ENCODE data around the gene KCNQ1OT1.

Gene KCNQ1OT1

DNA sequence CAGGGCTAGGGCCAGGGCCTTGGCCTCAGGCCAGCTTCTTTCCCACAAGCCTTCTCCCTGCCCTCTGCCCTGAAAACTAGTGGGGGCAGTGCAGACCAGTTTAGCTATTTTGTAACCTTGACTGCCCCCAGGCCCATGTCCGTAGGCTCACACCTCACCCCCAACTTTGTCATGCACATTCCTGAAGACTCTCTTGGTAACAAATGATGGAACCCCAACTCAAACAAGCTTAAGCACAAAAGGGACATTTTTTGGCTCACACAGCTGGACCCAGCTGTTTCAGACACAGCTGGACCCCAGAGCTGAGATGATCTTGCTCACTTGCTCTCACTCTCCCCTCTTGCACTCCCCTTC, 46.6 kb downstream of the KCNQ1OT1 start:
- Histone ChIP-seq H3K27me3 (ENCODE audit: control insufficient read depth in 5 of 5, insufficient read depth in 4 of 5, low read length in 5 of 5) (no peaks in the 10 kb centered on the region), H3K9me3 (ENCODE audit: control insufficient read depth in 5 of 5, low read length in 5 of 5) (peaks cover 22 to 82% (median 65%) of the 10 kb centered on the region in 5 donors), H3K4me3 (ENCODE audit: low read depth in 1 of 5, low read length in 5 of 5) (peak overlapping the region in 3 of 5 donors; percentile 40 to 49 (median 40)), H3K36me3 (ENCODE audit: control insufficient read depth in 5 of 5, insufficient read depth in 5 of 5, low read length in 5 of 5) (no peaks in the 10 kb centered on the region), H3K27ac (ENCODE audit: low read depth, low read length) (no peak overlapping the region), H3K4me1 (ENCODE audit: control insufficient read depth in 5 of 5, insufficient read depth in 5 of 5, low read length in 5 of 5) (peaks cover 0 to 12% (median 8%) of the 10 kb centered on the region in 5 donors), H3K9ac (ENCODE audit: low read length in 5 of 5) (no peak overlapping the region)

DNA sequence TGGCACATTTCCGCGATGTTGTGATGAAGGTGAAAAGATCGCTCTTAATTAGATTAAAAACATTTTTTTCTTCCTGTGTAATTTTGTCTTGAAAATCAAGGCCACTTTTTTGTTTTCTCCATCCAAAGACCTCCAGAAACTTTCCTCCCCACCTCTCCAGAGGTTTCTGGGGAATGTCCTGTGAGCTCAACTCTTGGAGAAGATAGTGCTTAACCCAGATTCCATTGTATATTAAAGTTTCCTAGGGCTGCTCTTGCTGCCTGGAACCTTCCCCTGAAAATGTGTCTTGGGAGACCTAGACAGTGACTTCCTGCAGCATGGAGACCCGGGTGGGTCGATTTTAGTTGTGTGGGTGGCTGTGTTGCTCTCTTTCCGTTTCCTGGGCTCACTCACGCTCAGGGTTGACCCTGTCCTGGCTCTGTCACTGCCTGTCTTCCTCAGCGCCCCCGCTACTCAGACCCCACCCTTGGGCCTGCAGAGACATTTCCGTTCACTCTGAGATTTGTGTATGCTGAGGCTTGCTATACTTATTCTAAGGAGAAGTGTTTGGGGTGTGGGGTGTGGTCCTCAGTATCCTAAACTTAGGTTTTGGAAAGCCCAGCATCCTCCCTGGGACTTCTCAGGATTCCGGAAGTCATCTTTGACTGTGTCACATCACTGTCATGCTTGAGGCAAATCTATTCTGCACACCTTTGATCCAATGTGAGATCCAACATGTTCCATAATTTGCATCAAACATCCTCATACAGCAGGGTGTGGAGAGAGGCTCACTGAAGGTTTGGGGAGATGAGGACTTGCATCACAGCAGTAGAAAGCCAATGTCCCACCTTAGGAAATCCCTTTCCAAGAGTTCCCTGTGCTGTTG, 47.2 kb downstream of the KCNQ1OT1 start:
- H3K27me3 ChIP-seq (ENCODE audit: control insufficient read depth in 5 of 5, insufficient read depth in 4 of 5, low read length in 5 of 5) = no peaks in the 10 kb centered on the region
- peaks cover 0 to 12% (median 8%) of the 10 kb centered on the region in 5 donors for H3K4me1 ChIP-seq (ENCODE audit: control insufficient read depth in 5 of 5, insufficient read depth in 5 of 5, low read length in 5 of 5)
- peak overlapping the region in 3 of 5 donors; percentile 40 to 49 (median 40) for H3K4me3 ChIP-seq (ENCODE audit: low read depth in 1 of 5, low read length in 5 of 5)
- no peak overlapping the region for H3K9ac ChIP-seq (ENCODE audit: low read length in 5 of 5)
- H3K9me3 ChIP-seq (ENCODE audit: control insufficient read depth in 5 of 5, low read length in 5 of 5) = peaks cover 20 to 80% (median 65%) of the 10 kb centered on the region in 5 donors
- no peak overlapping the region for H3K27ac ChIP-seq (ENCODE audit: low read depth, low read length)
- no peaks in the 10 kb centered on the region for H3K36me3 ChIP-seq (ENCODE audit: control insufficient read depth in 5 of 5, insufficient read depth in 5 of 5, low read length in 5 of 5)

DNA sequence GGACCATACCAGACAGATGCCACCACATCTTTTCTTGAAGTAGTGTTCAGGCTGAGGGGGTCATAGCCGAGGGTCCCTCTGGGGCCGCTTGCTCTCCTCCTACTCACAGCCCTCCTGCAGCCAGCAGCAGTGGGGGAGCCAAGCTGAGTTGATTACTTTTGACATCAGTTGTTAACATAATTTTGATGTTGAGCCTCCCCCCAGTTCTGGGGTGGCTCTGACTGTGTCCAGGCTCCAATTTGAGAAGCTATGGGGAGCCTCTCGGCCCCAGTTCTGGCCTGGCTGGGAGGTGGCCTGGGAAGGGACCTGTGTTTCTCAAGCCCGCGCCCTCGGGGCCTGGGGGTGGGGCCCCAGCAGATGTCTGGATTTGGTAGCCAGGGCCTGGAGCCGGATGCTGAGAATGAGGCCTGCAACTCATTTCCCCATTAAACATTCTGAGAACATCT, 47.9 kb downstream of the KCNQ1OT1 start:
- Histone ChIP-seq H3K4me1 (ENCODE audit: control insufficient read depth in 5 of 5, insufficient read depth in 5 of 5, low read length in 5 of 5) (peaks cover 0 to 12% (median 8%) of the 10 kb centered on the region in 5 donors), H3K36me3 (ENCODE audit: control insufficient read depth in 5 of 5, insufficient read depth in 5 of 5, low read length in 5 of 5) (no peaks in the 10 kb centered on the region), H3K9ac (ENCODE audit: low read length in 5 of 5) (no peak overlapping the region), H3K27ac (ENCODE audit: low read depth, low read length) (no peak overlapping the region), H3K4me3 (ENCODE audit: low read depth in 1 of 5, low read length in 5 of 5) (peak overlapping the region in 3 of 5 donors; percentile 6 to 27 (median 25)), H3K9me3 (ENCODE audit: control insufficient read depth in 5 of 5, low read length in 5 of 5) (peaks cover 26 to 81% (median 68%) of the 10 kb centered on the region in 5 donors), H3K27me3 (ENCODE audit: control insufficient read depth in 5 of 5, insufficient read depth in 4 of 5, low read length in 5 of 5) (no peaks in the 10 kb centered on the region)

DNA sequence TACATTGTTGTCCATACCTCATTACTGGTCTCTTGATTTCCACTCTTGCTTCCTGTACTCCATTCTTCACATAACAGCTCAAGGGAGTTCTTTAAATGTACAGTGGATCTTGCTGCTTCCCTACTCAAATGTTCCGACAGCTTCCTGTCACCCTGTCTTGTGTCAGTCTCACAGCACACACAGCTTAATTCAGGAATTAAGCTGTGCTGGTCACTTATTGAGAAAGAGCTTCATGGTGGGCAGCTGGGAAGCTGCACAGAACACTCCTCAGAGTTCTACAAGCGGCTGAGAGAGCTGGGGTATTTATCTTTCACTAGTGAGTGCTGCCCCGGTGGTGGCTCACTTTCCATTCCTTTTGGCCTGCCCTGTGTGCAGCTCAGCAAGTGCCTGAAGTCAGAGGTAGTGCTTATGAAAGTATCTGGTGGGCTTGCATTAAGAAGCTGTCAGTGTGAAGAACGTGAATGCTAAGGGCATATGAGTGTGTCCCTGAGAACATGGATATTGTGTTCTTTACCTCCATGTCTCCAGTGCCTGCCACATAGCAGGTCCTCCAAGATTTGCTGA, 48.7 kb downstream of the KCNQ1OT1 start:
- H3K4me3 ChIP-seq (ENCODE audit: low read depth in 1 of 5, low read length in 5 of 5) = peak overlapping the region in 4 of 5 donors; percentile 6 to 27 (median 16)
- no peak overlapping the region for H3K27ac ChIP-seq (ENCODE audit: low read depth, low read length)
- H3K36me3 ChIP-seq (ENCODE audit: control insufficient read depth in 5 of 5, insufficient read depth in 5 of 5, low read length in 5 of 5) = no peaks in the 10 kb centered on the region
- no peak overlapping the region for H3K9ac ChIP-seq (ENCODE audit: low read length in 5 of 5)
- H3K9me3 ChIP-seq (ENCODE audit: control insufficient read depth in 5 of 5, low read length in 5 of 5) = peaks cover 33 to 78% (median 74%) of the 10 kb centered on the region in 5 donors
- H3K27me3 ChIP-seq (ENCODE audit: control insufficient read depth in 5 of 5, insufficient read depth in 4 of 5, low read length in 5 of 5) = no peaks in the 10 kb centered on the region
- H3K4me1 ChIP-seq (ENCODE audit: control insufficient read depth in 5 of 5, insufficient read depth in 5 of 5, low read length in 5 of 5) = peaks cover 0 to 12% (median 8%) of the 10 kb centered on the region in 5 donors

DNA sequence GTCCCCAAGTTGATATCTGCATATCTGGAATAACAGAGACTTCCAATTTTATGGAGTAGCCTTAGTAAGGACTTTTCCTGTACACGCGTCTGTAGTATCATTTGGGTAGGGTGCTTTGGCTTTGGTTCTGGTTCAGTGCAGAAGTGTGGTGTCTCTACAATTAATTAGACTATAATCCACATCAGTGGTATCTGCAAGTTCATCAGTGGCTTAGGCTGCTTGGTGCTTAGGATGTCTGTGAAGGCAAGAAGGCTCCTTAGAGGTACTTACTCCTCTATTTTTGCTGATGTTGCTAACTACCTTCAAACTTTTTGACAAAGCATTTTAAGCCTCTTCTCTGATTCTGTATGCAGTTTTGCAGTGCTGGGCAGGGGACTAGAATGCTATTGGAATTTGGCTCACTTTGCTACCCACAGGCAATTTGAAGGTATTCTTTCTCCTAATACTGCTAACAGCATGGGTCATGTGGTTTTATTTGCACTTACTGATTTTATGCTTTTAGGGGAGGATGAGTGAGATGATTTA, 49.4 kb downstream of the KCNQ1OT1 start:
- Histone ChIP-seq H3K9me3 (ENCODE audit: control insufficient read depth in 5 of 5, low read length in 5 of 5) (peaks cover 37 to 82% (median 76%) of the 10 kb centered on the region in 5 donors), H3K27ac (ENCODE audit: low read depth, low read length) (no peak overlapping the region), H3K4me1 (ENCODE audit: control insufficient read depth in 5 of 5, insufficient read depth in 5 of 5, low read length in 5 of 5) (peaks cover 0 to 12% (median 8%) of the 10 kb centered on the region in 5 donors), H3K4me3 (ENCODE audit: low read depth in 1 of 5, low read length in 5 of 5) (peak overlapping the region in 3 of 5 donors; percentile 6 to 39 (median 35)), H3K36me3 (ENCODE audit: control insufficient read depth in 5 of 5, insufficient read depth in 5 of 5, low read length in 5 of 5) (no peaks in the 10 kb centered on the region), H3K9ac (ENCODE audit: low read length in 5 of 5) (no peak overlapping the region), H3K27me3 (ENCODE audit: control insufficient read depth in 5 of 5, insufficient read depth in 4 of 5, low read length in 5 of 5) (no peaks in the 10 kb centered on the region)

DNA sequence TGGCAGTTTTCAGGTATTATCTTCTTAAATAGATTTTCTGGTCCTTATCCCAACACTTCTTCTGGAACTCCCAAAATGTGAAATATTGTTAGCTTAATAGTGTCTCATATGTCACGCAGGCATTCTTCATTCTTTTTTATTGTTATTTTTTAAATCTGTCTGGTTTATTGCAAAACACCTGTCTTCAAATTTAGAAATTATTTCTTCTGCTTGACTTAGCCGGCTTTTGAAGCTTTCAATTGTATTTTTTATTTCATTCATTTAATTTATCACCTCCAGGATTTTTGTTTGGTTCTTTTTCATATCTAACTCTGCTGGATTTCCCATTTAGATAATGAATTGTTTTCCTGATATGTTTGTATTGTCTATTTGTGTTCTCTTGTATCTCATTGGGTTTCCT, 49.9 kb downstream of the KCNQ1OT1 start:
- Histone ChIP-seq H3K27ac (ENCODE audit: low read depth, low read length) (no peak overlapping the region), H3K4me3 (ENCODE audit: low read depth in 1 of 5, low read length in 5 of 5) (peak overlapping the region in 2 of 5 donors; percentile 19 to 35), H3K9ac (ENCODE audit: low read length in 5 of 5) (no peak overlapping the region), H3K36me3 (ENCODE audit: control insufficient read depth in 5 of 5, insufficient read depth in 5 of 5, low read length in 5 of 5) (no peaks in the 10 kb centered on the region), H3K9me3 (ENCODE audit: control insufficient read depth in 5 of 5, low read length in 5 of 5) (peaks cover 41 to 87% (median 77%) of the 10 kb centered on the region in 5 donors), H3K4me1 (ENCODE audit: control insufficient read depth in 5 of 5, insufficient read depth in 5 of 5, low read length in 5 of 5) (peaks cover 0 to 12% (median 8%) of the 10 kb centered on the region in 5 donors), H3K27me3 (ENCODE audit: control insufficient read depth in 5 of 5, insufficient read depth in 4 of 5, low read length in 5 of 5) (no peaks in the 10 kb centered on the region)

DNA sequence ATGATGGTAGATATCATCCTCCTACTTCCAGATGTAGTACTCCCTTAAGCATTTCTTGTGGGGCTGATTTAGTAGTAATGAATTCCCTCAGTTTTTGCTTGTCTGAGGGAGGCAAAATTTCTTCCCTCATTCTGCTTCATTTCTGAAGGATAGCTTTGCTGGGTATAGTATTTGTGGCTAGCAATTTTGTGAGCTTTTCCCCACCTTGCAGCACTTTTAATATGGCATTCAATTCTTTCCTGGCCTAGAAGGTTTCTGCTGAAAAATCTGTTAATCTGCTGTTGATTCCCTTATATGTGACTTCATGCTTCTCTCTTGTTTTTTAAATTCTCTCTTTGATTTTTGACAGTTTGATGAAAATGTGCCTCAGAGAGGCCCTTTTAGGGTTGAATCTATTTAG, 50.4 kb downstream of the KCNQ1OT1 start:
- Histone ChIP-seq H3K9me3 (ENCODE audit: control insufficient read depth in 5 of 5, low read length in 5 of 5) (peaks cover 46 to 88% (median 78%) of the 10 kb centered on the region in 5 donors), H3K4me3 (ENCODE audit: low read depth in 1 of 5, low read length in 5 of 5) (peak overlapping the region in 1 of 5 donors; percentile 19), H3K36me3 (ENCODE audit: control insufficient read depth in 5 of 5, insufficient read depth in 5 of 5, low read length in 5 of 5) (no peaks in the 10 kb centered on the region)

DNA sequence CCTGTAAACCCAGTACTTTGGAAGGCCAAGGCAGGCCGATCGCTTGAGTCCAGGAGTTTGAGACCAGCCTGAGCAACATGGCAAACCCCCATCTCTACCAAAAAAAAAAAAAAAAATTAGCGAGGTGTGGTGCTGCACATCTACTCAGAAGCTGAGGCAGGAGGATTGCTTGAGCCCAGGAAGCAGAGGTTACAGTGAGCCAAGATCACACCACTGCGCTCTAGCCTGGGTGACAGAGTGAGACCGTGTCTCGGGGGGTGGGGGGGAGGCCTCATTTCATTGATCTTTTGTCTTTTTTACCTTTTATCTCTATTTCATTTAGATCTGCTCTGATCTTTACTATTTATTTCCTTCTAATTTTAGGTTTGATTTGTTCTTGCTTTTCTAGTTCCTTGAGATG, 51.8 kb downstream of the KCNQ1OT1 start:
- no peaks in the 10 kb centered on the region for H3K36me3 ChIP-seq (ENCODE audit: control insufficient read depth in 5 of 5, insufficient read depth in 5 of 5, low read length in 5 of 5)
- peaks cover 0 to 4% (median 3%) of the 10 kb centered on the region in 5 donors for H3K4me1 ChIP-seq (ENCODE audit: control insufficient read depth in 5 of 5, insufficient read depth in 5 of 5, low read length in 5 of 5)
- no peaks in the 10 kb centered on the region for H3K27me3 ChIP-seq (ENCODE audit: control insufficient read depth in 5 of 5, insufficient read depth in 4 of 5, low read length in 5 of 5)
- H3K4me3 ChIP-seq (ENCODE audit: low read depth in 1 of 5, low read length in 5 of 5) = no peak overlapping the region
- H3K9me3 ChIP-seq (ENCODE audit: control insufficient read depth in 5 of 5, low read length in 5 of 5) = peaks cover 58 to 88% (median 77%) of the 10 kb centered on the region in 5 donors
- no peak overlapping the region for H3K9ac ChIP-seq (ENCODE audit: low read length in 5 of 5)
- no peak overlapping the region for H3K27ac ChIP-seq (ENCODE audit: low read depth, low read length)

More for the DNA sequence above, 50.4 kb downstream of the KCNQ1OT1 start:
- peaks cover 0 to 10% (median 8%) of the 10 kb centered on the region in 5 donors for H3K4me1 ChIP-seq (ENCODE audit: control insufficient read depth in 5 of 5, insufficient read depth in 5 of 5, low read length in 5 of 5)
- no peaks in the 10 kb centered on the region for H3K27me3 ChIP-seq (ENCODE audit: control insufficient read depth in 5 of 5, insufficient read depth in 4 of 5, low read length in 5 of 5)
- no peak overlapping the region for H3K27ac ChIP-seq (ENCODE audit: low read depth, low read length)
- H3K9ac ChIP-seq (ENCODE audit: low read length in 5 of 5) = no peak overlapping the region

DNA sequence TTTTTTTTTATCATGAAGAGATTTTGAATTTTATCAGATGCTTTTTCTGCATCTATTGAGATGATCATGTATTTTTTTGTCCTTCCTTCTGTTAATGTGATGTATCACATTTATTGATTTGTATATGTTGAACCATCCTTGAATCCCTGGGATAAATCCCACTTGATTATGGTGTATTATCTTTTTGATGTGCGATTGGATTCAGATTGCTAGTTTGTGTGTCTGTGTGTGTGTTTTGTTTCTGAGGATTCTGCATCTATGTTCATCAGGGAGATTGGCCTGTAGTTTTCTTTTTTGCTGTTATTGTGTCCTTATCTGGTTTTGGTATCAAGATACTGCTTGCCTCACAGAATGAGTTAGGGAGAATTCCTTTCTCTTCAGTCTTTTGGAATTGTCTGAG, 52.6 kb downstream of the KCNQ1OT1 start:
- Histone ChIP-seq H3K4me1 (ENCODE audit: control insufficient read depth in 5 of 5, insufficient read depth in 5 of 5, low read length in 5 of 5) (no peaks in the 10 kb centered on the region), H3K36me3 (ENCODE audit: control insufficient read depth in 5 of 5, insufficient read depth in 5 of 5, low read length in 5 of 5) (no peaks in the 10 kb centered on the region), H3K4me3 (ENCODE audit: low read depth in 1 of 5, low read length in 5 of 5) (no peak overlapping the region), H3K9me3 (ENCODE audit: control insufficient read depth in 5 of 5, low read length in 5 of 5) (peaks cover 58 to 89% (median 74%) of the 10 kb centered on the region in 5 donors), H3K27me3 (ENCODE audit: control insufficient read depth in 5 of 5, insufficient read depth in 4 of 5, low read length in 5 of 5) (no peaks in the 10 kb centered on the region), H3K27ac (ENCODE audit: low read depth, low read length) (no peak overlapping the region), H3K9ac (ENCODE audit: low read length in 5 of 5) (no peak overlapping the region)

DNA sequence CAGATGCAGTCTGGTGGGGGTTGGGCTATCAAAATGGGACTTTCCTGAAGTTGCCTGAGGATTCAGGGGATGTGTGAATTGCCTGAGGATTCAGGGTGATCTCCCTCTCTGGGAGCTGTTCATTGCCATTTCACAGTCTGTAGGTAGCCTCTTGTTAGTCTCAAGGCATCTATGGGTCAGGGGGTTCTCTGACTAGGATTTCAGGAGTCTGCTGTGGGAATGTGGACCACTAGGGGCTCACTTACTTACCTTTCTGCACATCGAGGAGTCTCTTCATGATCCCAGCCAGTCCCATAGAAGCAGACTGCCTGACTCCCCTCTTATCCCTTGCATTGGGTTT, 54.0 kb downstream of the KCNQ1OT1 start:
- Histone ChIP-seq H3K9me3 (ENCODE audit: control insufficient read depth in 5 of 5, low read length in 5 of 5) (peaks cover 67 to 88% (median 75%) of the 10 kb centered on the region in 5 donors), H3K36me3 (ENCODE audit: control insufficient read depth in 5 of 5, insufficient read depth in 5 of 5, low read length in 5 of 5) (no peaks in the 10 kb centered on the region), H3K4me3 (ENCODE audit: low read depth in 1 of 5, low read length in 5 of 5) (peak overlapping the region in 4 of 5 donors; percentile 31 to 54 (median 49)), H3K4me1 (ENCODE audit: control insufficient read depth in 5 of 5, insufficient read depth in 5 of 5, low read length in 5 of 5) (no peaks in the 10 kb centered on the region), H3K27me3 (ENCODE audit: control insufficient read depth in 5 of 5, insufficient read depth in 4 of 5, low read length in 5 of 5) (no peaks in the 10 kb centered on the region), H3K9ac (ENCODE audit: low read length in 5 of 5) (no peak overlapping the region), H3K27ac (ENCODE audit: low read depth, low read length) (no peak overlapping the region)

Measured in subcutaneous abdominal adipose tissue (tissue), 5 donors.